PC-3 (cell line): ENCODE results near the gene HOXC12. TPM values are rescaled to one million over a fixed set of nuclear protein-coding genes. Genes with fewer than 3 reads are reported as not detected.

ENCODE experiments used
- ATAC-seq: fragments of 200-7000 bp; cut with Tn5 transposase; 2 replicates; pipeline ENCODE4 v1.9.1; 2020; ENCODE audit warnings: mild to moderate bottlenecking, moderate library complexity
- BruUV-seq: library from RNA; stranded (reverse); fragments of 400-500 nt; replicated peaks from 2 replicates; lab custom pipeline; 2021; lab: Mats Ljungman, UMichigan
- CTCF ChIA-PET: fragments of 300-600 bp; sonication (Branson Sonifier 250); formaldehyde crosslinking; loops from one replicate; lab custom pipeline; 2022; ENCODE audit warnings: antibody characterized with exemption; lab: Charles Lee
- POLR2A ChIA-PET: fragments of 300-600 bp; sonication (Branson Sonifier 250); formaldehyde crosslinking; loops from one replicate; lab custom pipeline; 2022; ENCODE audit warnings: antibody characterized with exemption; ENCODE audit not compliant: unreplicated experiment; lab: Charles Lee
- DNase-seq: peaks from one replicate; pipeline ENCODE4 v3.0.0-alpha.2; 2015
- H2AFZ ChIP-seq: fragments of 300-600 bp; sonication (generic); 2 replicates; pipeline ENCODE4 v1.6.0; 2016; ENCODE audit warnings: antibody characterized with exemption, low read length
- H3F3A ChIP-seq: fragments of 300-600 bp; sonication (generic); one replicate; pipeline ENCODE4 v1.6.0; 2017; ENCODE audit warnings: antibody characterized with exemption, low read length, control low read depth, mild to moderate bottlenecking; ENCODE audit not compliant: unreplicated experiment
- H3K27ac ChIP-seq: fragments of 300-600 bp; sonication (generic); 2 replicates; pipeline ENCODE4 v1.5.1; 2016; ENCODE audit warnings: mild to moderate bottlenecking, low read length
- H3K27me3 ChIP-seq: fragments of 300-600 bp; sonication (generic); 2 replicates; pipeline ENCODE4 v1.6.1; 2016; ENCODE audit warnings: low read length, mixed read lengths
- H3K36me3 ChIP-seq: fragments of 300-600 bp; sonication (generic); 2 replicates; pipeline ENCODE4 v1.6.1; 2016; ENCODE audit warnings: low read depth, mixed run types, low read length, mixed read lengths
- H3K4me1 ChIP-seq: fragments of 300-600 bp; sonication (generic); 2 replicates; pipeline ENCODE4 v1.5.1; 2016; ENCODE audit warnings: low read length; ENCODE audit not compliant: insufficient read depth
- H3K4me2 ChIP-seq: fragments of 300-600 bp; sonication (generic); 2 replicates; pipeline ENCODE4 v1.6.0; 2016; ENCODE audit warnings: low read length
- H3K4me3 ChIP-seq: fragments of 300-600 bp; sonication (generic); 2 replicates; pipeline ENCODE4 v1.5.1; 2016; ENCODE audit warnings: mild to moderate bottlenecking, low read length, mixed read lengths
- H3K79me2 ChIP-seq: fragments of 300-600 bp; sonication (generic); 2 replicates; pipeline ENCODE4 v1.6.1; 2017; ENCODE audit warnings: low read length, mixed read lengths
- H3K9ac ChIP-seq: fragments of 300-600 bp; sonication (generic); 2 replicates; pipeline ENCODE4 v1.6.0; 2016; ENCODE audit warnings: mild to moderate bottlenecking, low read length
- H3K9me2 ChIP-seq: fragments of 300-600 bp; sonication (generic); replicated peaks from 2 replicates; pipeline ENCODE4 v1.6.1; 2016; ENCODE audit warnings: mixed run types, low read length, mixed read lengths
- H3K9me3 ChIP-seq: fragments of 300-600 bp; sonication (generic); 2 replicates; pipeline ENCODE4 v1.6.1; 2016; ENCODE audit warnings: low read length, mixed read lengths
- H4K20me1 ChIP-seq: fragments of 300-600 bp; sonication (generic); 2 replicates; pipeline ENCODE4 v1.6.1; 2016; ENCODE audit warnings: low read length, mixed read lengths
- CTCF ChIP-seq: fragments of 300-600 bp; sonication (generic); conservative IDR thresholded peaks from 2 replicates; pipeline ENCODE4 v1.5.1; 2017; ENCODE audit warnings: antibody characterized with exemption, low read depth, mild to moderate bottlenecking, low read length
- EZH2 ChIP-seq: fragments of 300-600 bp; sonication (generic); IDR thresholded peaks from one replicate; pipeline ENCODE4 v1.6.1; 2017; ENCODE audit warnings: antibody characterized with exemption, mild to moderate bottlenecking, low read length; ENCODE audit not compliant: unreplicated experiment
- EZH2phosphoT487 ChIP-seq: fragments of 300-600 bp; sonication (generic); IDR thresholded peaks from 2 replicates; pipeline ENCODE4 v1.6.1; 2018; ENCODE audit warnings: mild to moderate bottlenecking, antibody characterized with exemption, low read length, borderline replicate concordance
- intact Hi-C: fragments of 100-400 bp; cut with micrococcal nuclease; formaldehyde crosslinking; loops from 2 replicates; pipeline ENCODE4 v1.9.0; 2023
- total RNA-seq: library from RNA; depleted of rRNA; stranded (reverse); fragments of >200 nt; gene quantifications from 2 replicates; pipeline ENCODE4 v1.2.3, GENCODE V29; 2014

Gene HOXC12
- total RNA-seq, 1 experiment from 2014 or later, result 0.33 TPM

DNA sequence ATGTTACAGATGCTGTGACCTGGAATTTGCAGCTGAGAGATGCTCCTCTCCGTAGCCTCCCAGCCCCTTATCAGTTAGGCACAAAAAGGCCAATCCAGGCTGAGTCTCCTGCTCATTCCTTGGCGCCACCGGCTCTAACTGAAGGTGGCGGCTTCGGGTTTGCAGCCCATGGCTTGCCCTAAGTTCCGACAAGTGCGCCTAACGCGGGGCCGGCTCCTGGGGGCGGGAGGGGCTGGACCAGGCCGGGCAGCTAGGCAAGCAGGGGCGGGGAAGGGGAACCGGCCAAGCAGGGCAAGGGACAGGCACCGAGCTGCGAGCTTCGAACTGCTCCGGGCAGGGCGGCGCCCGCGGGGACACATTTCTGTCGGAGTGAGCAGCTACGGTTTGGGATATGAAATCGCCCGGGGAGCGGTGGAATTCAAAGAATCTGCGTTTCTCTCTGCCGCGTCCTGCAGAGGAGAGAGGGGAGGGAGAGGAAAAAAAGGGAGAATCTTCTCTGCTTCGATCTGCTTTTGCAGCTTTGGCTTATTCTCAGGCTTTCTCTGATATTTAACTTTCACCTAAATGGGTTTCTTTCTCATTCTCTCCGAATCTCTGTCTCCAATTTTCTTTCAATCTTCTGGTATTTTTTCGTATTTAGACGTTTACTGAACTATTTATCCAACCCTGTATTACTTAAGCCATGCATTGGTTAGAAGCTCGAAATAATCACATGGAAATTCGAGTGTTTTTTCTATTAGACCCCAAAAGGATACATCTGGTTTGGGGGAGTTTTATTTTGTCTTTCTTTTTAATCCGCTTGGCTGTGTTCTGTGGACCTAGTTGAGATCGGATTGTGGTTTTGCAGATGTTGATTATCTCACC is 1.6 kb upstream of the HOXC12 start:
- no peaks in the 10 kb centered on the region for H3K9me3 ChIP-seq
- peak overlapping the region; percentile 72 for H3K4me2 ChIP-seq
- no peak for TF ChIP-seq EZH2phosphoT487
- no peak for TF ChIP-seq EZH2
- TF ChIP-seq CTCF, result no peak
- intact Hi-C loops, result loop anchor here (2.0 kb wide), 1 partner anchor 186 kb away; no protein-coding TSS in a partner anchor
- ATAC-seq, result peak; percentile 44
- H3F3A ChIP-seq, result no peaks in the 10 kb centered on the region
- H3K9me2 ChIP-seq, result no peaks in the 10 kb centered on the region
- no peaks in the 10 kb centered on the region for H3K36me3 ChIP-seq
- H3K79me2 ChIP-seq, result no peaks in the 10 kb centered on the region
- ChIA-PET CTCF (no interaction called here), POLR2A (no interaction called here)
- H4K20me1 ChIP-seq, result no peaks in the 10 kb centered on the region
- no peaks in the 10 kb centered on the region for H3K27me3 ChIP-seq
- peaks cover 13% of the 10 kb centered on the region for H3K4me1 ChIP-seq
- H3K9ac ChIP-seq, result no peak overlapping the region
- no TSS peak for BruUV-seq
- H2AFZ ChIP-seq, result peak overlapping the region; percentile 69
- H3K4me3 ChIP-seq, result peak overlapping the region; percentile 54
- peak; percentile 55 for DNase-seq
- no peak overlapping the region for H3K27ac ChIP-seq

- Histone ChIP-seq H3K9ac (no peak overlapping the region), H3K9me2 (no peaks in the 10 kb centered on the region), H3K9me3 (no peaks in the 10 kb centered on the region), H3K4me1 (peaks cover 5% of the 10 kb centered on the region), H3K27ac (no peak overlapping the region), H3K27me3 (no peaks in the 10 kb centered on the region), H3K4me3 (no peak overlapping the region), H2AFZ (peak overlapping the region; percentile 63; the same call in 1 of the 2 replicates), H3K36me3 (no peaks in the 10 kb centered on the region), H3F3A (no peaks in the 10 kb centered on the region), H4K20me1 (no peaks in the 10 kb centered on the region), H3K4me2 (peak overlapping the region; percentile 72), H3K79me2 (no peaks in the 10 kb centered on the region)
- ATAC-seq (no peak), DNase-seq (no peak)
- TF ChIP-seq EZH2phosphoT487, result no peak
- intact Hi-C loops, result loop anchor here (2.0 kb wide), 1 partner anchor 187 kb away; no protein-coding TSS in a partner anchor
- no TSS peak for BruUV-seq
- POLR2A ChIA-PET, result no interaction called here
- CTCF ChIA-PET, result no interaction called here
Observed at GRCh38 chr12:53953831-53954693, 641 bp upstream of the HOXC12 start.

- BruUV-seq, result no TSS peak
- no peaks in the 10 kb centered on the region for H3K27me3 ChIP-seq
Observed at GRCh38 chr12:53955036-53955775, 503 bp downstream of the HOXC12 start.

More at GRCh38 chr12:53955036-53955775, 503 bp downstream of the HOXC12 start:
- Histone ChIP-seq H3F3A (no peaks in the 10 kb centered on the region), H3K79me2 (no peaks in the 10 kb centered on the region), H4K20me1 (no peaks in the 10 kb centered on the region), H3K4me3 (no peak overlapping the region), H3K9me3 (no peaks in the 10 kb centered on the region), H3K4me1 (peaks cover 1% of the 10 kb centered on the region; the same call in 1 of the 2 replicates), H3K9ac (no peak overlapping the region), H3K36me3 (no peaks in the 10 kb centered on the region), H3K9me2 (no peaks in the 10 kb centered on the region), H3K27ac (no peak overlapping the region), H3K4me2 (peak overlapping the region; percentile 65; the same call in 1 of the 2 replicates), H2AFZ (peak overlapping the region; percentile 63; the same call in 1 of the 2 replicates)
- intact Hi-C loops, result no loop called here
- ATAC-seq, result no peak
- ChIA-PET POLR2A (no interaction called here), CTCF (interaction anchor here (0.6 kb wide), 1 partner anchor 292 kb away, joined by 12 read pairs; no protein-coding TSS in a partner anchor)
- no peak for DNase-seq
- no peak for TF ChIP-seq EZH2phosphoT487
- no peak for TF ChIP-seq CTCF
- no peak for TF ChIP-seq EZH2
